COLO668 (cell line): ENCODE measurements around the gene PCNT.

ENCODE experiments used
- DNase-seq: peaks from one replicate; lab custom pipeline; 2025; ENCODE audit not compliant: unreplicated experiment; lab: John Stamatoyannopoulos, UW

The PCNT gene

DNA sequence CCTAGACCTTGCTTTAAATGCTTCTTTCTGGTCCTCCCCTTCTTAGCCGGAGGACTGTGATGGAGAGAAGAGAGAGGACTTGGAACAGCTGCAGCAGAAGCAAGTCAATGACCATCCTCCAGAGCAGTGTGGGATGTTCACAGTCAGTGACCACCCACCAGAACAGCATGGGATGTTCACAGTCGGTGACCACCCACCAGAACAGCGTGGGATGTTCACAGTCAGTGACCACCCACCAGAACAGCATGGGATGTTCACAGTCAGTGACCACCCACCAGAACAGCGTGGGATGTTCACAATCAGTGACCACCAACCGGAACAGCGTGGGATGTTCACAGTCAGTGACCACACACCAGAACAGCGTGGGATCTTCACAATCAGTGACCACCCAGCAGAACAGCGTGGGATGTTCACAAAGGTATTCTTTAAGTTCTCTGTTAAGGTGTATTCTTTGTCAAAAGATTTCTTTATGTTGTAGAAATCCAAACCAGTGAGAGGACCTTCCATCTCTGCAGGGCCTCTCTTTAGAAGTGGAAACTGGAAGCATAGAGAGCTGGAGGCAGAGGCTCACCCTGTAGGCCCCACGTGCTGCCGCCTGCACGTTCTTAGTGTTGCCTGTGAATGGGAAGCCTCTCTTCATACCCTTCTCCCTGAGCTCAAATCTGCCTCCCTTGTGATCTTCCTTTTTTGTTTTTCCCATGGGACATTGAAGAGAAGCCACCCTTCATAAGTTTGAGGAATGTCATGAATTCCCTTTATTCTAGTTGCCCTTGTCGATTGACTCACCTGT is 10.6 kb downstream of the PCNT start:
- DNase-seq: no peak

DNA sequence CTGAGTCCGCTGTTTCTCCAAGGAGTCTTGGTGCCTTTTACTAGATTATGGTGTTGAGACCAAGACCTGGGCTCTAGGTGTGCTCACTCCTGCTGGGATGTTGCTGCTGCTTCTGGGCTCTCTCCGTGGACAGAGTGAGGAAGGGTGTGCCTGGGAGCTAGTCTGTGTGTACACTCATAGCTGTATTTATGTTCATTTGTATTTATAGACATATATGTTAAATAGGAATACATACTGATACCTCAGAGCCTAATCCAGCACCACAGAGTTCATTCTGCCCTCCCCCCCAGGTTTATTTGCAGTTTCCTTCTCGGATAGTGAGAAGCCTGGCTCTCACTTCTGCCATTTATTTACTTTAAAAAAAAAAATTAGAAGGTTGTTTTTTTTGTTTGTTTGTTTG is 12.6 kb downstream of the PCNT start:
- DNase-seq: no peak

DNA sequence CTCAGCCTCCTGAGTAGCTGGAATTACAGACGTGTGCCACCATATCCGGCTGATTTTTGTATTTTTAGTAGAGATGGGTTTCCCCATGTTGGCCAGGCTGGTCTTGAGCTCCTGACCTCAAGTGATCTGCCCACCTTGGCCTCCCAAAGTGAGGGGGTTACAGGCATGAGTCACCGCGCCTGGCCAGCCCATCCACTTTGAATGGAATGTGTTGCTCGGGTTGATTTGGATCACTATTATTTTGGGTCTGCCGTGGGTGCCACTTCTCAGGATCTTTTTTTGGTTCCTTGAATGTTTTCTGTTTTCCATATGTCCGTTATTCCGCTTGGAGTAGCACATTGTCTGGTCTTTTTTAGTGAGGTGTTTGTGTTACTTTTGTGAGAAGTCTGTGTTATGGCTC is 17.0 kb downstream of the PCNT start:
- DNase-seq: no peak

DNA sequence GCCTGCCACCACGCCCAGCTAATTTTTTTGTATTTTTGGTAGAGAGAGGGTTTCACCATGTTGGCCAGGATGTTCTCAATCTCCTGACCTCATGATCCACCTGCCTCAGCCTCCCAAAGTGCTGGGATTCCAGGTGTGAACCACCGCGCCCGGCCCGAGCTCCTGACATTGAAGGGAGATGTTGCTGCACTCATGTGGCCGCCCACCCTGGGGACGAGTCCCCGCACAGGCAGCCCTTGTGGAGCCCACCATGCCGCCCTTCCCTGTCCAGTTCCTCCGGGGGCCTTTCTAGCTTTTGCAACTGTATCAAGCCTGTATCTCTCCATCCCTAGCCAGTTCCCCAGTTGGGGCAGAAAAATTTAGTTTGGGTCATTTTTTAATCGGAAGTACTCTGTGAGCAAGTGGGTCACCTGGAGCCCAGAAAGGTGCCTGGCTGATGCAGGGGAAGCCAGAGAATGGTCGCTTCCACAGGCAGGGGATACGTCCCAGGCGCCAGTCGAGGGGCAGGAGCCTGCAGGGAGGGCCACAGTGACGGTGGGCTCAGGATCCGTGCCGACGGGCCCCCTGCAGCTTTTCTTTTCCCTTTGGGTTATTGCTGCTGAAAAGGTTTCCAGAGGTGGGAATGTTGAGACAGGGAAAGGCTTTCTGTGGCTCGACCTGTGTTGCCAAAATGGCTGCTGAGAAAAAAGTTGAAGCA is 20.4 kb downstream of the PCNT start:
- DNase-seq: no peak

DNA sequence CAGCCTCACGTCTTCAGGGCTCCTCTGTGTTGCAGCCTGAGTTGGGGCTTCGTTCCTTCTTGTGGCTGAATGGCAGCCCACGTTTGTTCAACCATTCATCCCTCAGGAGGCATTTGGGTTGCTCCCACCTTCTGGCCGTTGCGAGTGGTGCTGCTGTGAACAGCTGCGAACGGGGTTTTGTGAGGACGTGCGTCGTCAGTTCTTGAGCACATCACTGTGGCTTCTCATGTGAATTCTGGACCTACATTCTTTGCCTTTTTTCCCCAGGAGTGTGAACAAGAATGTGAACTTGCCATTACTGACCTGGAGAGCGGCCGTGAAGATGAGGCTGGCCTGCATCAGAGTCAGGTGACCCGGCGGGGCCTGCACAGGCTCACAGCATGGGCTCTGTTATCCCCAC is 21.9 kb downstream of the PCNT start:
- DNase-seq: no peak

DNA sequence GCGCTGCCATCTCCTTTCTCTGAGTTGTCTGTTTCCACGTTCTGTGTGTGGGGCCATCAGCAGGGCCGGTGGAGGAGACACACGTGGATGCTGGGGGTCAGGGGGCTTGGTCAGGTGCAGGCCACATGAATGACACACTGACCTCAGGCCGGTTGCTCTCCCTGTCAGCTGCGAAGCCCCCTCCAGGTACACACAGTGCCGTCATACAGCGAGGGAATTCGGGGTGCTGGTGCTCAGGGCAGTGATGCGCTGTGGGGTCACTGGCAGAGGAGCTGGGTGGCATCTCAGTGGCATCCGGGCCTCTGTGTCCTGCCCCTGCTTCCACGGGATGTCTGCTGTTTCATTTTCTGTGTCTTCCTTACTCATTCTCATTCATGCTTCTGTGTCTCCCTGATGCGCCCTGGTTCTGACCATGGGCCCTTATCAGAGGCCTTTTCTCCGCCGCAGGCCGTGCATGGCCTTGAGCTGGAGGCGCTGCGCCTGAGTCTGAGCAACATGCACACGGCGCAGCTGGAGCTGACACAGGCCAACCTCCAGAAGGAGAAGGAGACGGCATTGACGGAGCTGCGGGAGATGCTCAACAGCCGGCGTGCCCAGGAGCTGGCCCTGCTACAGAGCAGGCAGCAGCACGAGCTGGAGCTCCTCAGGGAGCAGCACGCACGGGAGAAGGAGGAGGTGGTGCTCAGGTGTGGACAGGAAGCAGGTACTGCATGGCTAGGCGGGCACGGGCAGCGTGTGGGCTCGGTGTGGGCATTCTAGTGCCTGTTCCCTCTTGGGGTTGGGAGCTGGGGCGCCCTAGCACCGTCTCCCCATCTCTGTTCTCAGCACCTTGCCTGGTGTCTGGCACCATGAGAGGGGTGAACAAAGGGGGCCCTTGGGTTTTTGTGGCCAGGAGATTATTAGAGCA is 22.6 kb downstream of the PCNT start:
- no peak for DNase-seq

DNA sequence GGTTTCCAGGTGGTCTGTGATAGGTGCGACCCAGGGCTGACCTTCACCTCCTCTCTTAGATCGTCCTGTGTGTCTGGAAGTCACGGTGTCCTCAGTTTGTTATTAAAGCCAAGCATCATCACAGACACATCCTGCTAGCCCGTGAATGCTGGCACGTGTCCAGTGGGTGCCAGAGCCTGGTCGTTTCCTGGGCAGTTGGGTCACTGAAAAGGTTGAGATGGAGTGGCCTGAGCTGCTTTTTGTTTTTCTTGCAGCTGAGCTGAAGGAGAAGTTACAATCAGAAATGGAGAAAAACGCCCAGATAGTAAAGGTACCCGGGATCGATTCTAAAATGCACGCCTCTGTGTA is 23.2 kb downstream of the PCNT start:
- no peak for DNase-seq

DNA sequence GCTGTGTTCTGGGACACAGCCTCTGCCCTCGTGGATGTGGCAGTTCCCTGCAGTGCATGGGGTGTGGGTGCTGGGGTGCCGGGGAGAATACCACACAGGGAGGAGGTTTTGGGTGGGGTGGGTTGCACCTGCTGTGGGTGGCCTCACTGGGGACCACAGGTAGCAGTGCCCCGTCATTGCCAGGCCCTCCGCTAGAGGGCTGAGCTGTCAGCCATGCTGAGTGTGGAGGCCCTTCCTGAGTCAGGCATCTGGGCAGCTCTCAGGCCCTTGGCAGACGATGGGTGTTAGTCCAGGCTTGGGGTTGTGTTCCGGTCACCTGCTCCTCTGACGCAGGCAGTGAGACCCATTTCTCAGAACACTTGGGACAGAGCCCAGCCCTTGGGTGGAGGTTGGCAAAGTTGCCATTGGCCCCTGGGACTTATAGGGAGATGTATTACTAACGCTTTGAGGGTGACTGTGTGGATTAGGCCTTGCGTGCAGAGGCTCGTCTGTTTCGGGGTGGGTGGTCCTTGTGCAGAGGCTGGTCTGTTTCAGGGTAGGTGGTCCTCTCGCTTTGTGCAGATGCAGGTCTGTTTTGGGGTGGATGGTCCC is 23.9 kb downstream of the PCNT start:
- DNase-seq: no peak

DNA sequence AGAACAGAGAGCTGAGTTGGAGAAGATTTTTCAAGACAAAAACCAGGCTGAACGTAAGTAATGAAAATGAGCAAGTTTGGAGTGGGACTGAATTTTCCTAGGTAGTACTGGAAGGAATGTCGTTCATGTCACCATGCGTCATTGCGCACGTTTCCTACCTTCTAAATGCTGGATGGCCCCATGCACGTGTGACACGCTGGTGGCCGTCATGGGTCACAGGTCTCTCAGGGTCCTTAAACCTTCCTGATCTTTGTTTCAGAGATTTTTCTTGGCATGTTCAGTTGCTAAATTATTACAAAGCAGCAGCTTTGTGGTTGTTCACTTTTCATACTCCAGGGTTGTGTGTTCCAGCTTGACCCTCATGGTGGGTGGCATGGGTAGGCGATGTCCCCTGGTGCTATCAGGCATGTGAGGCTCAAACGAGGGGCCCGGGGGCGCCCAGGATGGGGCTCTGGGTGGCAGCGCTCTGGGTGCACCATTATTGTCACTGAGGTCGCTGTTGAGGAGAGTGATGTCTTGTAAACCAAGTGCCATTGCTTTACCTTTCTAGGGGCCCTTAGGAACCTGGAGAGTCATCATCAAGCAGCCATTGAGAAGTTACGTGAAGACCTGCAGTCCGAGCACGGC is 25.3 kb downstream of the PCNT start:
- no peak for DNase-seq

DNA sequence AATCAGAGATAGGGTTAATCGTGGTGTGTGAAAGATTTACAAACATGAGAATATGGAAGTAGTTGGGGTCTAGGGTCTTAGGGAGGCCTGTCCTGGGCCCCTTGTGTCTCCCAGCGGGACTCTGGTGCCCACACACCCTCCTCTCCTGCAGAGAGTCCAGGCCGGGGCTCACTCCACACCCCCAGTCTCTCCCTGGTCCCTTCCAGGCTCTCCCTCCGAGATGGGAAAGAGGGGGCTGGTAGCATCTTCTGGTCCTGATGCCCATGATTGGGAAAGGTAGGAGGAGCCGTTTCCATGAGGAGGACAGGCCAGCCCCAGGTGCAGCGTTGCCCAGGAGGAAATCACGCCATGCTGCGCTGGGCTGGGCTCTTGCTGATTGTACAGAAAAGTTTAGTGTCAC is 26.6 kb downstream of the PCNT start:
- DNase-seq: no peak

DNA sequence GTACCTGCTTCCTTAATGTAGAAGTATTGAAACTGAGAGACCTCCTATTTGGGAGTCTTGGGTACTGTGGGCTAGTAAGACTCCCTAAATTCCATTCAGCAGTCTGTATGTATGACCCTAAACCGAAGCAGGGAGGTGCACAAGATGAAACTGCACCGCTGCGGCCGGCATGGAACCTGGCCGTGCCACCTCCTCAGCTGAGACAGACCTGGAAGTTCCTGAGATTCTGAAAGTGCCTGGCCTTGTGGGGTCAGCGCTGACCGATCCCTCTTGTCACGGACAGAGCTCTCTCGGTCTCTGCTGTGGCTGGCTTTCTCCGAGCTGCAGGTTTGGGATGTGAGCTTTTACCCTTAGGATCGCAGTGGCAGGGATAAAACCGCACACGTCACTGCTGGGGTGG is 27.0 kb downstream of the PCNT start:
- DNase-seq: no peak

DNA sequence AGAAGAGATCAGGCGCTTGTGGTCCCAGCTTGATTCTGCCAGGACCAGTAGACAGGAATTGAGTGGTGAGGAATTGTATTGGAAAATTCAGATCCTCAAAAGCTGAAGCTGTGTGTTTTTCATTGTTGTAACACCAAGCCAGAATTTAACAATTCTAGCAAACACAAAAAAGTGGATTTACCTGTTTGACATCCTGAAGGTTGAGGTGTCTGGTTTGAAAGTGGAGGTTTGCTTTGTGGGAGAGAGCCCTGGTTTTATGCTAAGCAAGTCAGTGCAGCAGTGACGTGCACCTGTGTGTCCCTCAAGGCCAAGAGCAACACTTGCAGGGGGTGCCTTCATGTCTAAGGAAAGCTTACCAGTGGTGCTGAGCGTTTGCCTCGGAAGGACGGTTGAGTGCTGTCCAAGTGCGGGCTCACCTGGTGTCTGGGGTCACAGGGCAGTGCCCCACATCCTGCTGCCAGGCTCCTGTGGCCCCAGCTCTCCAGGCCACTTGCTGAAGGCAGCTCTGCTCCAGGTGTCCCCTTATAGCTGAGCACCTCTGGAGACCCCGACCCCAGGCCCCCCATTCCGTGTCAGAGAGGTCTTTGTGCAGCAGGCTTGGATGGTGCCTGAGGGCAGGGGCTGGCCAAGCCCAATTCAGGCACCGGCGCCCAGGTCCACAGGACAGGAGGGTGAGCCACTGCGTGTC is 27.7 kb downstream of the PCNT start:
- DNase-seq: no peak

DNA sequence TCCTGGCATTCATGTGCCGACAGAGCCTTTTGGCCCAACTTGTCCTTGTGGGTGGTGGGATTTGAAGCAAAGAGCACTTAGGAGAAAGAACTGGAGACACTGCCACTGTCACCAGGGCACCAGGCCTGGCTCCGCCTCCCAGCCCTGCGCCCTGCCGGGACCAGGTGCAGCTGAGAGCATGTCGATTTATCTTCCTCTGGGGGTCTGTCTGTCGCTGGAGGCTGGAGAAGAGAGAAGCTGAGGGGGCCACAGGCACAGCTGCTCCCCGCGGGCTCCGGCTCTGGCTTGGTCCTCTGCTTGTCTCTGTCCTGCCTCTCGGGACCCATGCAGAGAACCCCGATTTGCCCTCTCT is 28.2 kb downstream of the PCNT start:
- no peak for DNase-seq

DNA sequence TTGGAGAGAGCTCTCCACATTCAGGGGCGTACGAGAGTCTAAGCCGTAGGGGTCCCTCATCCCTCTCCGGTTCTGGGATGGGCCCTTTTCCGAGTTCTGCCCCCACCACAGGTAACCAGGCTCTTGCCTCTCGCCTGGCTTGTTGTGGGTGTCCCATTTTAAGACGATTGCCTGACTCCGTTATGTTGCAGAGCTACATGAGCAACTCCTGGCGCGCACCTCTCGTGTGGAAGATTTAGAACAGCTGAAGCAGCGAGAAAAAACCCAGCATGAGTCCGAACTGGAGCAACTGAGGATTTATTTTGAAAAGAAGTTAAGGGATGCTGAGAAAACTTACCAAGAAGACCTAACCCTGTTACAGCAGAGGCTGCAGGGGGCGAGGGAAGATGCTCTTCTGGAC is 29.0 kb downstream of the PCNT start:
- DNase-seq: no peak

DNA sequence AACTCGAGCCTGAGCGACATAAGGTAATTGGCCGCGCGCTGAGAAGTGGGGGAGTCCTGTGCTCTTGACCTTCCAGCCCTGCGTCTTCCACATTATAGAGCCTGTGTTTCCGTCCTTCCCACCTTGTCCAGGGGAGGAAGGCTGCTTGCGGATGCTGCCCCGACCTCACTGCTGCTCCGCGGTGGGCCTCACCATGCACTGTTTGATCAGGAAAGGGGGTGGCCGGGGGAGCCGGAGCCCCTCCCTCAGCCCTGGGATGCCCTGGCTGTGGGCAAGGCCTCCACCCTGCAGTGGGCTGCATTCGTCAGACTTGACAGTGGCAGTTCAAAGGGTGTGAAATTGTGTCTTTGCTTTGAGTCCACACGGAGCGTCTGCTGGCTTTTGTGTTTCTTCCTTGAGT is 30.1 kb downstream of the PCNT start:
- DNase-seq: no peak

DNA sequence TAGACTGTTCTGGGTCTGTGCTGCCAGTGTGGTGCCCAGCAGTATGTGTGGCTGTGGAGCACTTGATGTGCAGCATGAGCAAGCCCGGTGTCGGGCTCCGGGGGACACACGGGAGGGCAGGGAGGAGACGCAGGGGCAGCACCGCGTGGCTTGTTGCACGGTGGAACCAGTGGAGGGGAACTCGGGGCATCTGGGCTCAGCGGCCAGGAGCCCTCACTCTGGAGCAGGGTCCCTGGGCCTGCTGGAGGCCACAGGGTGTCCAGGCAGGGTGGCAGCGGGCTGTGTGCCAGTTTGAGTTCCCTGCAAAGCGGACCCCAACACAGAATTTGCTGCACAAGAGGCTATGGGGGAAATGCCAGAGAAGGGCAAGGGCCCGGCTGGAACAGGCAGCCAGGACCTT is 30.6 kb downstream of the PCNT start:
- DNase-seq: no peak

DNA sequence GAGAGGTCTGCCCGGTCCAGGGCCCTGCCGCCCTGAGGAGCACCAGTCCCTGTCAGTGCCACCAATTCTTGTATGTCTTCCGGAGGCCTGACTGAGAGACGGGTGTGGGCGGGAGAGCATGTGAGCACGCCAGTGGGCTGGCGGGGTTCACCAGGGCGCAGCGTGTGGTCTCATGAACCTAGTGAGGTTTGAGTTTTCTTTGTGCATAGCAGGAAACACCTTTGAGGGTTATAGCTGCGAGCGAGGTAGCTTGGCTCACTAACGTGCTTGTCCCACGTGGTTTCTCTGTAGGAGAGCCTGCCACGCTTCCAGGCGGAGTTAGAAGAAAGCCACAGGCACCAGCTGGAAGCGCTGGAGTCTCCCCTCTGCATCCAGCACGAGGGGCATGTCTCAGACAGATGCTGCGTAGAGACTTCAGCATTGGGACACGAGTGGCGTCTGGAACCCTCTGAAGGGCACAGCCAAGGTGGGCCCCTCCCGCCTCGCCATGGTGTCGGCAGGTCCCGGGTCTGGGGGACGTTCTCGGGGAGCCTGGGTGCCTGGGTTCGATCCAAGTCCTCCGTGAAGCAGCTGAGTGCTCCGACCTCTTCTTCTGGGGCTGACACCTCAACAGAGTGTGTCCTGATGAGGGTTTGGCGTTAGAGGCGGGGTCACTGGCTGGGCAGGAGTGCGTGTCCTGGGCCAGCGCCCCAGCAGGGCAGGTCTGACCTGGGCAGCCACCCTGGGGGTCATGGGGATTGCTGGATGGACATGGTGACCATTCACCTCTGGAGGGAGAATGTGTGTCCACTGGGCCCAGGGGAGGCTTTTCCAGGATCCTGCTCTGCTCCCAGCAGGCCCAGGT is 31.4 kb downstream of the PCNT start:
- DNase-seq: no peak

DNA sequence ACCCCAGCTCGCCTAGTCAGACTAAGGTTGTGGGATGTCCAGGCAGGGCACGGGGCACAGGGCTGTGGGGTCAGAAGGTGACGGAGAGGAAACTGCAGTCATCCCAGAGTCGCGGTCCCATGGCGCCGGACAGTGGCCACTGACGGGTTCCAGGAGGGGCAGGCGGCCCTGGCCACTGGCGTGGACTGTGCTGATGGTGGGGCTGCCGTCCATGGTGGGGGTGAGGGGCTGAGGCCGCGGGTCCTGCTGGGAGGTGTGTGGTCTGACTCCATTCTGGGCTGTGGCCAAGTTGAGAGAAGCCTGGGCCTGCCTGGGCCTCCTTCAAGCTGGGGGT is 32.0 kb downstream of the PCNT start:
- DNase-seq: no peak

DNA sequence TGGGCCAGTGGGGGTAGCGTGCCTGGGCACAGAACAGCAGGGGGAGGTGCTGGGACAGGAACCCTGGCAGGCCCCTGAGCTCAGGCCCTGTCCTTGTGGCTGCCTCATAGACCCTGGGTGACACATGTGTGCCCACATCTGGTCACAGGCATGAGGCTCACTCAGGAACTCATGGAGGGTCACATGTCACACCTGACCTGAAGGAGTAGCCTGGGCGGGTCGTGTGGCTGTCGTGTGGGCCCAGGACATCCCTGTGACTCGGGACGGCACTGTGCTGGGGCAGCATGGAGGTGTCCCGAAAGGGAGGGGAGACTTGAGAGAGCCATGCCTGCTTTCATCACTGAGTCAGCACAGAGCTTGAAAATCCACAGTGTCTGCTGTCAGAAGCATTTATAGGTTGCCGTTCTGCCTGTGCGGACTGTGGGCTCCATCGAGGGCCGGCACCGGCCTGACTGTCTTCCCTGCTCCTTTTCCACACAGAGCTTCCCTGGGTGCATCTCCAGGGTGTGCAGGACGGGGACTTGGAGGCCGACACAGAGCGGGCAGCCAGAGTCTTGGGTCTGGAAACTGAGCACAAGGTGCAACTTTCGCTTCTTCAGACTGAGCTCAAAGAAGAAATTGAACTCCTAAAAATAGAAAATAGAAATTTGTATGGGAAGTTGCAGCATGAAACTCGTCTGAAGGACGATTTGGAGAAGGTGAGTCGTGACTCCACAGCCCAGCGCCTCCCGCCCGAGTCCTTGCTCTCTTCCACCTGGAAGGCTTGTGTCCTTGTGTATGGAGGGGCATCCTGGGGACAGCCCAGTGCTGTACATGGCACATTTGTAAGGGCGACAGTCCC is 32.8 kb downstream of the PCNT start:
- DNase-seq: no peak
